NCI-H526 (cell line): Measurements from ENCODE around the gene MYCN.
"Not testable (repeated sequence)": the region's sequence is repeated elsewhere in the genome, so short reads cannot be mapped to it uniquely, and the experiment has no call there.

Experiments used
- DNase-seq, 2 experiments: peaks; one replicate each; lab custom pipeline; 2025; lab: John Stamatoyannopoulos, UW

The MYCN gene

GRCh38 chr2:15957881-15958713, 17.7 kb downstream of the MYCN start:
- no peak for DNase-seq

- no peak for DNase-seq
These were observed 19.2 kb downstream of the MYCN start for GRCh38 chr2:15959331-15960153.

GRCh38 chr2:15960154-15960520, 19.8 kb downstream of the MYCN start:
- DNase-seq, result not testable (repeated sequence)

GRCh38 chr2:15963109-15963976, 23.0 kb downstream of the MYCN start:
- not testable (repeated sequence) for DNase-seq

- DNase-seq, result no peak
These were observed 23.8 kb downstream of the MYCN start for GRCh38 chr2:15963977-15964670.

- peak in 1 of 2 experiments; percentile 95 for DNase-seq
These were observed 24.7 kb downstream of the MYCN start for GRCh38 chr2:15964936-15965563.

- DNase-seq, result no peak
These were observed 25.2 kb downstream of the MYCN start for GRCh38 chr2:15965564-15966019.

GRCh38 chr2:15967415-15968279, 27.3 kb downstream of the MYCN start:
- no peak for DNase-seq

GRCh38 chr2:15968280-15969178, 28.2 kb downstream of the MYCN start:
- DNase-seq, result no peak

- DNase-seq, result no peak
These were observed 28.9 kb downstream of the MYCN start for GRCh38 chr2:15969214-15969613.

- DNase-seq, result peak in 1 of 2 experiments; percentile 96
These were observed 30.4 kb downstream of the MYCN start for GRCh38 chr2:15970701-15971100.

- no peak for DNase-seq
These were observed 31.0 kb downstream of the MYCN start for GRCh38 chr2:15971351-15971750.

GRCh38 chr2:15971831-15972522, 31.6 kb downstream of the MYCN start:
- DNase-seq, result no peak

GRCh38 chr2:15973481-15974401, 33.4 kb downstream of the MYCN start:
- no peak for DNase-seq

- DNase-seq, result no peak
These were observed 34.4 kb downstream of the MYCN start for GRCh38 chr2:15974565-15975260.

GRCh38 chr2:15975261-15975600, 34.9 kb downstream of the MYCN start:
- no peak for DNase-seq

GRCh38 chr2:15975676-15976075, 35.3 kb downstream of the MYCN start:
- DNase-seq, result no peak
